ENCODE measurements around the gene PDIA4. TPM values are rescaled to one million over a fixed set of nuclear protein-coding genes. Genes with fewer than 3 reads are reported as not detected.
"Not testable (repeated sequence)": the region's sequence is repeated elsewhere in the genome, so short reads cannot be mapped to it uniquely, and the experiment has no call there.

Gene PDIA4
- total RNA-seq, 1 donor from 2014 or later, result 129 TPM

GRCh38 chr7:149020483-149020882 is 7.8 kb downstream of the PDIA4 start:
- Histone ChIP-seq H3K4me3 (no peak overlapping the region), H3K27me3 (no peaks in the 10 kb centered on the region), H3K4me1 (no peaks in the 10 kb centered on the region), H3K27ac (no peak overlapping the region), H3K36me3 (peaks cover 29 to 40% of the 10 kb centered on the region in 2 donors), H3K9me3 (no peaks in the 10 kb centered on the region)
- intact Hi-C loops (cut with DNase I), result no loop called here
- TF ChIP-seq CTCF (IDR thresholded peaks at IDR 0.05), result no peak
- no peak for DNase-seq (ENCODE audit: low spot score in 2 of 2)

GRCh38 chr7:149016876-149017275 is 11.4 kb downstream of the PDIA4 start:
- no peak for DNase-seq (ENCODE audit: low spot score in 2 of 2)
- peaks cover 54 to 76% of the 10 kb centered on the region in 2 donors for H3K36me3 ChIP-seq
- H3K4me1 ChIP-seq, result no peaks in the 10 kb centered on the region
- no peak overlapping the region for H3K4me3 ChIP-seq
- no peaks in the 10 kb centered on the region for H3K9me3 ChIP-seq
- no peak overlapping the region for H3K27ac ChIP-seq
- H3K27me3 ChIP-seq, result no peaks in the 10 kb centered on the region
- intact Hi-C loops (cut with DNase I), result no loop called here
- TF ChIP-seq CTCF (IDR thresholded peaks at IDR 0.05), result no peak

- no peak for DNase-seq (ENCODE audit: low spot score in 2 of 2)
- Histone ChIP-seq H3K36me3 (peaks cover 72 to 90% of the 10 kb centered on the region in 2 donors), H3K4me1 (no peaks in the 10 kb centered on the region), H3K4me3 (no peak overlapping the region), H3K27ac (no peak overlapping the region), H3K9me3 (no peaks in the 10 kb centered on the region), H3K27me3 (no peaks in the 10 kb centered on the region)
- intact Hi-C loops (cut with DNase I), result no loop called here
- TF ChIP-seq CTCF (IDR thresholded peaks at IDR 0.05), result no peak
These were observed 14.0 kb downstream of the PDIA4 start for GRCh38 chr7:149014309-149014708.

GRCh38 chr7:149013876-149014275 is 14.4 kb downstream of the PDIA4 start:
- H3K9me3 ChIP-seq, result no peaks in the 10 kb centered on the region
- intact Hi-C loops (cut with DNase I), result no loop called here
- no peak for TF ChIP-seq CTCF (IDR thresholded peaks at IDR 0.05)
- DNase-seq (ENCODE audit: low spot score in 2 of 2), result no peak
- no peak overlapping the region for H3K27ac ChIP-seq
- H3K4me3 ChIP-seq, result no peak overlapping the region
- H3K36me3 ChIP-seq, result peaks cover 71 to 91% of the 10 kb centered on the region in 2 donors
- H3K4me1 ChIP-seq, result no peaks in the 10 kb centered on the region
- no peaks in the 10 kb centered on the region for H3K27me3 ChIP-seq

GRCh38 chr7:149012730-149013129 is 15.6 kb downstream of the PDIA4 start:
- H3K27ac ChIP-seq; intact Hi-C loops (cut with DNase I); H3K4me1 ChIP-seq; H3K27me3 ChIP-seq; H3K9me3 ChIP-seq; H3K4me3 ChIP-seq; DNase-seq (ENCODE audit: low spot score in 2 of 2): not testable (repeated sequence)
- peaks cover 64 to 91% of the 10 kb centered on the region in 2 donors for H3K36me3 ChIP-seq

GRCh38 chr7:149011491-149011890 is 16.8 kb downstream of the PDIA4 start:
- no peaks in the 10 kb centered on the region for H3K4me1 ChIP-seq
- DNase-seq (ENCODE audit: low spot score in 2 of 2), result no peak
- no peak for TF ChIP-seq CTCF (IDR thresholded peaks at IDR 0.05)
- H3K4me3 ChIP-seq, result no peak overlapping the region
- no peaks in the 10 kb centered on the region for H3K9me3 ChIP-seq
- H3K27ac ChIP-seq, result no peak overlapping the region
- no peaks in the 10 kb centered on the region for H3K27me3 ChIP-seq
- intact Hi-C loops (cut with DNase I), result no loop called here
- peaks cover 66 to 95% of the 10 kb centered on the region in 2 donors for H3K36me3 ChIP-seq
